Mucosa of descending colon (tissue), 3 donors: ENCODE measurements around the gene LTO1. TPM values are rescaled to one million over a fixed set of nuclear protein-coding genes. Genes with fewer than 3 reads are reported as not detected.

Experiments used
- ATAC-seq: fragments of 200-7000 bp; cut with Tn5 transposase; one replicate; pipeline ENCODE4 v1.9.1; 2020; ENCODE audit warnings: mild to moderate bottlenecking, moderate library complexity
- DNase-seq, 3 donors: peaks; one replicate each; pipeline ENCODE4 v3.0.0-alpha.2; 2020
- H3K36me3 ChIP-seq: fragments of 200-600 bp; one replicate; pipeline ENCODE4 v1.8.0; 2021; ENCODE audit warnings: low read depth, mild to moderate bottlenecking
- H3K4me1 ChIP-seq: fragments of 200-600 bp; one replicate; pipeline ENCODE4 v1.8.0; 2021; ENCODE audit warnings: low read depth, mild to moderate bottlenecking
- H3K4me3 ChIP-seq: fragments of 200-600 bp; one replicate; pipeline ENCODE4 v1.8.0; 2021; ENCODE audit warnings: mild to moderate bottlenecking
- H3K9me3 ChIP-seq: fragments of 200-600 bp; one replicate; pipeline ENCODE4 v1.8.0; 2021; ENCODE audit warnings: mild to moderate bottlenecking
- intact Hi-C, 2 donors: fragments of 100-400 bp; cut with DNase I in 1 of 2; cut with micrococcal nuclease in 1 of 2; formaldehyde crosslinking; loops; one replicate each; pipeline versions ENCODE4 v1.11.0 to v1.11.1; 2022; cut with DNase I, micrococcal nuclease
- total RNA-seq, 3 donors: library from RNA; stranded (reverse); fragmentation: NEBNext Ultra II Directional in 2 of 3; extraction: Animal tissue kit (Norgen Biotek cat#: 25700) in 2 of 3; gene quantifications; one replicate each; pipeline versions ENCODE4 v1.2.1 to v1.2.4, GENCODE V29; 2021 to 2023
- TF ChIP-seq, protein P1 (sequence below): fragments of 200-600 bp; IDR thresholded peaks from one replicate; pipeline ENCODE4 v1.8.0; 2022; ENCODE audit warnings: antibody characterized with exemption, mild to moderate bottlenecking
- donor health status: DM: no; HTN: no; CAD: no; lungs with moderate emphysema.
- donor health status: DM: no; HTN: no; CAD: no.
- donor health status: DM: no; HTN: yes; CAD: no.

LTO1 gene
- total RNA-seq, 3 donors from 2014 or later: 21.8 to 30.5 (median 22.4) TPM

DNA sequence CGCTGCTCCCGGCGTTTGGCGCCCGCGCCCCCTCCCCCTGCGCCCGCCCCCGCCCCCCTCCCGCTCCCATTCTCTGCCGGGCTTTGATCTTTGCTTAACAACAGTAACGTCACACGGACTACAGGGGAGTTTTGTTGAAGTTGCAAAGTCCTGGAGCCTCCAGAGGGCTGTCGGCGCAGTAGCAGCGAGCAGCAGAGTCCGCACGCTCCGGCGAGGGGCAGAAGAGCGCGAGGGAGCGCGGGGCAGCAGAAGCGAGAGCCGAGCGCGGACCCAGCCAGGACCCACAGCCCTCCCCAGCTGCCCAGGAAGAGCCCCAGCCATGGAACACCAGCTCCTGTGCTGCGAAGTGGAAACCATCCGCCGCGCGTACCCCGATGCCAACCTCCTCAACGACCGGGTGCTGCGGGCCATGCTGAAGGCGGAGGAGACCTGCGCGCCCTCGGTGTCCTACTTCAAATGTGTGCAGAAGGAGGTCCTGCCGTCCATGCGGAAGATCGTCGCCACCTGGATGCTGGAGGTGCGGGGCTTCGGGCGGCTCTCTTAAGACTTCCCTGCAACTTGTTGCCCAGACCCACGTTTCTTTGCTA is 34.1 kb downstream of the LTO1 start, which contains the start of gene CCND1:
TSS of gene CCND1 (plus strand) at position 162 of the 587 bp plus-strand sequence. CDS start at position 320, 158 bp downstream.
- DNase-seq: peak; percentile 83 to 84 (median 84)
- peak; percentile 47 for ATAC-seq
- peaks cover 62% of the 10 kb centered on the region for H3K4me1 ChIP-seq
- intact Hi-C loops: loop anchor here (5.0 to 10.0 kb wide), 2 partner anchors 536 to 539 kb away; no protein-coding TSS in a partner anchor
- H3K9me3 ChIP-seq: no peaks in the 10 kb centered on the region
- TF ChIP-seq, protein P1, sequence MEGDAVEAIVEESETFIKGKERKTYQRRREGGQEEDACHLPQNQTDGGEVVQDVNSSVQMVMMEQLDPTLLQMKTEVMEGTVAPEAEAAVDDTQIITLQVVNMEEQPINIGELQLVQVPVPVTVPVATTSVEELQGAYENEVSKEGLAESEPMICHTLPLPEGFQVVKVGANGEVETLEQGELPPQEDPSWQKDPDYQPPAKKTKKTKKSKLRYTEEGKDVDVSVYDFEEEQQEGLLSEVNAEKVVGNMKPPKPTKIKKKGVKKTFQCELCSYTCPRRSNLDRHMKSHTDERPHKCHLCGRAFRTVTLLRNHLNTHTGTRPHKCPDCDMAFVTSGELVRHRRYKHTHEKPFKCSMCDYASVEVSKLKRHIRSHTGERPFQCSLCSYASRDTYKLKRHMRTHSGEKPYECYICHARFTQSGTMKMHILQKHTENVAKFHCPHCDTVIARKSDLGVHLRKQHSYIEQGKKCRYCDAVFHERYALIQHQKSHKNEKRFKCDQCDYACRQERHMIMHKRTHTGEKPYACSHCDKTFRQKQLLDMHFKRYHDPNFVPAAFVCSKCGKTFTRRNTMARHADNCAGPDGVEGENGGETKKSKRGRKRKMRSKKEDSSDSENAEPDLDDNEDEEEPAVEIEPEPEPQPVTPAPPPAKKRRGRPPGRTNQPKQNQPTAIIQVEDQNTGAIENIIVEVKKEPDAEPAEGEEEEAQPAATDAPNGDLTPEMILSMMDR: no peak
- H3K36me3 ChIP-seq: no peaks in the 10 kb centered on the region
- peak within 1 kb of the TSS; percentile 50 for H3K4me3 ChIP-seq

DNA sequence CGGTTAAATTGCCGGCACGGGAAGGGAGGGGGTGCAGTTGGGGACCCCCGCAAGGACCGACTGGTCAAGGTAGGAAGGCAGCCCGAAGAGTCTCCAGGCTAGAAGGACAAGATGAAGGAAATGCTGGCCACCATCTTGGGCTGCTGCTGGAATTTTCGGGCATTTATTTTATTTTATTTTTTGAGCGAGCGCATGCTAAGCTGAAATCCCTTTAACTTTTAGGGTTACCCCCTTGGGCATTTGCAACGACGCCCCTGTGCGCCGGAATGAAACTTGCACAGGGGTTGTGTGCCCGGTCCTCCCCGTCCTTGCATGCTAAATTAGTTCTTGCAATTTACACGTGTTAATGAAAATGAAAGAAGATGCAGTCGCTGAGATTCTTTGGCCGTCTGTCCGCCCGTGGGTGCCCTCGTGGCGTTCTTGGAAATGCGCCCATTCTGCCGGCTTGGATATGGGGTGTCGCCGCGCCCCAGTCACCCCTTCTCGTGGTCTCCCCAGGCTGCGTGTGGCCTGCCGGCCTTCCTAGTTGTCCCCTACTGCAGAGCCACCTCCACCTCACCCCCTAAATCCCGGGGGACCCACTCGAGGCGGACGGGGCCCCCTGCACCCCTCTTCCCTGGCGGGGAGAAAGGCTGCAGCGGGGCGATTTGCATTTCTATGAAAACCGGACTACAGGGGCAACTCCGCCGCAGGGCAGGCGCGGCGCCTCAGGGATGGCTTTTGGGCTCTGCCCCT is 34.7 kb downstream of the LTO1 start:
- TF ChIP-seq, protein P1: no peak
- ATAC-seq: no peak
- Histone ChIP-seq H3K9me3 (no peaks in the 10 kb centered on the region), H3K36me3 (no peaks in the 10 kb centered on the region), H3K4me1 (peaks cover 62% of the 10 kb centered on the region), H3K4me3 (no peak overlapping the region)
- intact Hi-C loops: loop anchor here (5.0 to 10.0 kb wide), 2 partner anchors 536 to 538 kb away; no protein-coding TSS in a partner anchor
- DNase-seq: peak; percentile 58 to 68 (median 67)

DNA sequence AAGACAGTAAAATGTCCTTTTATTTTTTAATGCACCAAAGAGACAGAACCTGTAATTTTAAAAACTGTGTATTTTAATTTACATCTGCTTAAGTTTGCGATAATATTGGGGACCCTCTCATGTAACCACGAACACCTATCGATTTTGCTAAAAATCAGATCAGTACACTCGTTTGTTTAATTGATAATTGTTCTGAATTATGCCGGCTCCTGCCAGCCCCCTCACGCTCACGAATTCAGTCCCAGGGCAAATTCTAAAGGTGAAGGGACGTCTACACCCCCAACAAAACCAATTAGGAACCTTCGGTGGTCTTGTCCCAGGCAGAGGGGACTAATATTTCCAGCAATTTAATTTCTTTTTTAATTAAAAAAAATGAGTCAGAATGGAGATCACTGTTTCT is 35.3 kb downstream of the LTO1 start:
- no peak overlapping the region for H3K4me3 ChIP-seq
- H3K4me1 ChIP-seq: peaks cover 62% of the 10 kb centered on the region
- no peaks in the 10 kb centered on the region for H3K36me3 ChIP-seq
- DNase-seq (no peak), ATAC-seq (no peak)
- TF ChIP-seq, protein P1: no peak
- H3K9me3 ChIP-seq: no peaks in the 10 kb centered on the region
- intact Hi-C loops: loop anchor here (5.0 to 10.0 kb wide), 2 partner anchors 535 to 538 kb away; no protein-coding TSS in a partner anchor

DNA sequence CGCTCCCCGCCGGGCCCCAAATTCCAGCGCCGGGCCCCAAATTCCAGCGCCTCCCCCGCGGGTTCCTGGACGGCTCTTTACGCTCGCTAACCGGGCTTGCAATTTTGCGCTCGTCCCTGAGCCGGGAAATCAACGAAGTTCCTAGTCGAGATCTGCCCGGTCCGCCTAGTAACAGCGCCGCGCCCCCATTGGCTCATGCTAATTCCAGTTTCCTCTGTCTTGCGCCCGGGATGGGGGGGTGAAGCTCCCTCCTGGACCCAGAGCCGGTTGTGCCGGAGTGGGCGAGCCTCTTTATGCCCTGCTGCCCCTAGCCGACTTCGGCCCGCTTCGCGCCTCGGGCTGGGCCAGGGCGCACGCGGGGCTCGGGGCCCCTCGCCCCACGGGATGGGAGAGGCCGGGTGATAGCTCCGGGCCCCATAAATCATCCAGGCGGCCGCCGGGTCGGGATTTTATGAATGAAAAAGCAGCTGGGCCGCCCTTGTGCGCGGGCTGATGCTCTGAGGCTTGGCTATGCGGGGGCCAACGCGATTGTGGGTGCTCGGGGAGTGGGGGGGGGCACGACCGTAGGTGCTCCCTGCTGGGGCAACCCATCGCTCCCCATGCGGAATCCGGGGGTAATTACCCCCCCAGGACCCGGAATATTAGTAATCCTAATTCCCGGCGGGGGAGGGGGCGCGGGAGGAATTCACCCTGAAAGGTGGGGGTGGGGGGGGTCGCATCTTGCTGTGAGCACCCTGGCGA is 36.0 kb downstream of the LTO1 start:
- DNase-seq (peak; percentile 94 to 97 (median 94)), ATAC-seq (peak; percentile 69)
- TF ChIP-seq, protein P1: no peak
- Histone ChIP-seq H3K9me3 (no peaks in the 10 kb centered on the region), H3K4me3 (no peak overlapping the region), H3K4me1 (peaks cover 56% of the 10 kb centered on the region), H3K36me3 (no peaks in the 10 kb centered on the region)
- intact Hi-C loops: no loop called here
